Measurements from ENCODE around the gene HDAC4. TPM values are rescaled to one million over a fixed set of nuclear protein-coding genes. Genes with fewer than 3 reads are reported as not detected.
A peak's percentile ranks its signal among the peaks of the same experiment; 100 is the strongest.

HDAC4 gene
- total RNA-seq, 1 donor from 2014 or later: 7.8 TPM

- no peak for TF ChIP-seq CTCF (IDR thresholded peaks at IDR 0.05; ENCODE audit: insufficient read depth, low read length, poor library complexity, severe bottlenecking)
- H3K4me3 ChIP-seq (ENCODE audit: low read depth, low read length): no peak overlapping the region
- H3K27me3 ChIP-seq (ENCODE audit: control insufficient read depth, insufficient read depth, low read length): no peaks in the 10 kb centered on the region
- H3K36me3 ChIP-seq (ENCODE audit: control insufficient read depth, insufficient read depth, low read length): no peaks in the 10 kb centered on the region
- DNase-seq (ENCODE audit: low read depth): peak; percentile 34
These were observed 31.1 kb downstream of the HDAC4 start for GRCh38 chr2:239369631-239370161.

DNA sequence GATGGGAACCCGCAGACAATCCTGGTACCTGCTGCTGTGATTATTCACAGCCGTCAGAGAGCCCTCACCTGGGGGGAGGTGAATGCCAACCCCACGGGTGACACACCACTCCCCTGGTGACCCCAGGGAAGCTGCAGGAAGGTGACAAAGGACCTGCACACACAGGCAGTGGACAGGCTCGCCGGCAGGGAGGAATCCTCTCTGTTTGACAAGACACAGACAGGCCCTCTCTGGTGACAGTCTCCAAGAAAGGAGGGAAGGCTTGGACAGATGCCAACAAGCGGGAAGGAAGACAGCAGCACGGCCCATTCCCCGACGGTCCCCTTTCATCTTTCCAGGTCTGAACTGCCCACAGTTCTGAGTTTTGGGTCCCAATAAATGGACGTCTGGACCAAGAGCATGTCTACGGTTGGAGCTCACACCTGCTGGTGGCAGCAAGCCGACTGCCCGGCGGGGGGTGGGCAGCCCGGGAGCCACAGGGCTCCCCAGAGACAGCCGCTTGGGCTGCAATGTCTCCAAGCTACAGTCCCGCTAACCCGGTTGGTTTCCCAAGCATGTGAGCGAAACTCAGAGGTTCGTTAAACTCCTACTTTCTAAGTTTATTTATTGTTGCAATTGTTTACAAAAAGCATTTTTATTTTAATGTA, 31.8 kb downstream of the HDAC4 start:
- Histone ChIP-seq H3K27me3 (ENCODE audit: control insufficient read depth, insufficient read depth, low read length) (no peaks in the 10 kb centered on the region), H3K36me3 (ENCODE audit: control insufficient read depth, insufficient read depth, low read length) (no peaks in the 10 kb centered on the region), H3K4me3 (ENCODE audit: low read depth, low read length) (no peak overlapping the region)
- no peak for DNase-seq (ENCODE audit: low read depth)
- TF ChIP-seq CTCF (IDR thresholded peaks at IDR 0.05; ENCODE audit: insufficient read depth, low read length, poor library complexity, severe bottlenecking): no peak

GRCh38 chr2:239368321-239368720, 32.5 kb downstream of the HDAC4 start:
- Histone ChIP-seq H3K36me3 (ENCODE audit: control insufficient read depth, insufficient read depth, low read length) (no peaks in the 10 kb centered on the region), H3K27me3 (ENCODE audit: control insufficient read depth, insufficient read depth, low read length) (no peaks in the 10 kb centered on the region), H3K4me3 (ENCODE audit: low read depth, low read length) (no peak overlapping the region)
- TF ChIP-seq CTCF (IDR thresholded peaks at IDR 0.05; ENCODE audit: insufficient read depth, low read length, poor library complexity, severe bottlenecking): no peak
- no peak for DNase-seq (ENCODE audit: low read depth)

DNA sequence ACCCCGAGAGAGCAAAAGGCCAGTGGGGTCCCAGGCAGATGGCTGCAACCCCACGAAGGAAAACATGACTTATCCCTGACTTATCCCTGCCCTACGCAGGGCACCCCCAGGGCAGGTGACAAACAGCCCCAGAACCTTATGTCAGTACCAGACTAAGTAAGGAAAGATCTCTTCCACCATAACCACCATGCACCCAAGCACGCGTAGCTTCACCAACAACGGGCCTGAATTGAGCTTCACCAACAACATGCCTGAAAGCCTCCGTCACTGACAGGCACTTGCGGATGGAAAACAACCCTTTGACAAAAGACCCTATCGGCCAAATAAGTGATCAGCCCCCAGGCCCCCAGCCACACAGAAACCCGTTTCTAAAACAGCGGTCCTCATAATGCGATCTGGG, 34.1 kb downstream of the HDAC4 start:
- no peak for DNase-seq (ENCODE audit: low read depth)
- no peaks in the 10 kb centered on the region for H3K36me3 ChIP-seq (ENCODE audit: control insufficient read depth, insufficient read depth, low read length)
- no peaks in the 10 kb centered on the region for H3K27me3 ChIP-seq (ENCODE audit: control insufficient read depth, insufficient read depth, low read length)
- TF ChIP-seq CTCF (IDR thresholded peaks at IDR 0.05; ENCODE audit: insufficient read depth, low read length, poor library complexity, severe bottlenecking): no peak
- no peak overlapping the region for H3K4me3 ChIP-seq (ENCODE audit: low read depth, low read length)

GRCh38 chr2:239365782-239366435, 34.9 kb downstream of the HDAC4 start:
- no peak for TF ChIP-seq CTCF (IDR thresholded peaks at IDR 0.05; ENCODE audit: insufficient read depth, low read length, poor library complexity, severe bottlenecking)
- DNase-seq (ENCODE audit: low read depth): no peak
- no peaks in the 10 kb centered on the region for H3K36me3 ChIP-seq (ENCODE audit: control insufficient read depth, insufficient read depth, low read length)
- no peaks in the 10 kb centered on the region for H3K27me3 ChIP-seq (ENCODE audit: control insufficient read depth, insufficient read depth, low read length)
- no peak overlapping the region for H3K4me3 ChIP-seq (ENCODE audit: low read depth, low read length)

Measured in kidney epithelial cell (primary cell).